PC-9 (cell line): ENCODE measurements around the gene RNF10. TPM values are rescaled to one million over a fixed set of nuclear protein-coding genes. Genes with fewer than 3 reads are reported as not detected.

Source experiments
- BruUV-seq: library from RNA; stranded (reverse); fragments of 400-500 nt; replicated peaks from 2 replicates; lab custom pipeline; 2021; lab: Mats Ljungman, UMichigan
- CTCF ChIA-PET: fragments of 300-600 bp; sonication (Branson Sonifier 250); formaldehyde crosslinking; loops from one replicate; lab custom pipeline; 2022; ENCODE audit warnings: antibody characterized with exemption; lab: Charles Lee
- POLR2A ChIA-PET: fragments of 300-600 bp; sonication (Branson Sonifier 250); formaldehyde crosslinking; loops from one replicate; lab custom pipeline; 2022; ENCODE audit warnings: antibody characterized with exemption; ENCODE audit not compliant: unreplicated experiment; lab: Charles Lee
- DNase-seq, 2 experiments: peaks; one replicate each; pipeline versions ENCODE4 v3.0.0 to v3.0.0-alpha.2; 2015 to 2022; ENCODE audit warnings: mixed read lengths in 1 of 2
- H2AFZ ChIP-seq: fragments of 200-600 bp; sonication (generic); 2 replicates; pipeline ENCODE4 v1.8.1; 2017; ENCODE audit warnings: antibody characterized with exemption
- H3F3A ChIP-seq: fragments of 200-600 bp; sonication (generic); 2 replicates; pipeline ENCODE4 v1.8.1; 2017; ENCODE audit warnings: antibody characterized with exemption, mild to moderate bottlenecking, low read depth; ENCODE audit not compliant: insufficient read depth
- H3K27ac ChIP-seq: fragments of 200-600 bp; sonication (generic); 2 replicates; pipeline ENCODE4 v1.6.1; 2016; ENCODE audit warnings: mixed run types
- H3K27me3 ChIP-seq: fragments of 200-600 bp; sonication (generic); 2 replicates; pipeline ENCODE4 v1.6.1; 2016; ENCODE audit warnings: low read depth, mixed run types; ENCODE audit not compliant: insufficient read depth
- H3K36me3 ChIP-seq: fragments of 200-600 bp; sonication (generic); 2 replicates; pipeline ENCODE4 v1.6.1; 2016; ENCODE audit warnings: low read depth, mixed run types
- H3K4me1 ChIP-seq: fragments of 200-600 bp; sonication (generic); replicated peaks from 2 replicates; pipeline ENCODE4 v1.6.1; 2016; ENCODE audit warnings: mixed run types; ENCODE audit not compliant: insufficient read depth
- H3K4me2 ChIP-seq: fragments of 200-600 bp; sonication (generic); 2 replicates; pipeline ENCODE4 v1.6.1; 2017; ENCODE audit warnings: mixed run types
- H3K4me3 ChIP-seq: fragments of 200-600 bp; sonication (generic); 2 replicates; pipeline ENCODE4 v1.6.1; 2016; ENCODE audit warnings: mixed run types
- H3K79me2 ChIP-seq: fragments of 200-600 bp; sonication (generic); 2 replicates; pipeline ENCODE4 v1.6.1; 2017; ENCODE audit warnings: low read depth, mixed run types
- H3K9me2 ChIP-seq: fragments of 200-600 bp; sonication (generic); 2 replicates; pipeline ENCODE4 v1.8.1; 2017; ENCODE audit warnings: mild to moderate bottlenecking; ENCODE audit not compliant: insufficient read depth
- H3K9me3 ChIP-seq: fragments of 200-600 bp; sonication (generic); 2 replicates; pipeline ENCODE4 v1.8.1; 2016; ENCODE audit warnings: low read depth; ENCODE audit not compliant: insufficient read depth
- H4K20me1 ChIP-seq: fragments of 200-600 bp; sonication (generic); 2 replicates; pipeline ENCODE4 v1.8.1; 2017; ENCODE audit not compliant: insufficient read depth
- CTCF ChIP-seq: fragments of 200-600 bp; sonication (generic); conservative IDR thresholded peaks from 2 replicates; pipeline ENCODE4 v1.6.1; 2017; ENCODE audit warnings: mixed run types, antibody characterized with exemption, mild to moderate bottlenecking, moderate library complexity
- EZH2 ChIP-seq: fragments of 200-600 bp; sonication (generic); IDR thresholded peaks from 2 replicates; pipeline ENCODE4 v1.8.0; 2017; ENCODE audit warnings: antibody characterized with exemption, low read depth
- intact Hi-C: fragments of 100-400 bp; cut with micrococcal nuclease; formaldehyde crosslinking; loops from one replicate; pipeline ENCODE4 v1.10.0; 2022; ENCODE audit not compliant: unreplicated experiment
- total RNA-seq: library from RNA; stranded (reverse); gene quantifications from 2 replicates; pipeline ENCODE4 v1.2.3, GENCODE V29; 2021

Gene RNF10
- total RNA-seq, 1 experiment from 2014 or later, result 196 TPM

GRCh38 chr12:120562906-120563305 lies 28.8 kb downstream of the RNF10 start:
- TF ChIP-seq EZH2, result no peak
- TF ChIP-seq CTCF, result no peak
- no peaks in the 10 kb centered on the region for H3K9me3 ChIP-seq
- no peak overlapping the region for H3K27ac ChIP-seq
- H3K4me2 ChIP-seq, result no peak overlapping the region
- no peak overlapping the region for H2AFZ ChIP-seq
- DNase-seq, result no peak
- no peaks in the 10 kb centered on the region for H3K79me2 ChIP-seq
- ChIA-PET CTCF (interaction anchor here (0.6 kb wide), 1 partner anchor 936 kb away, joined by 9 read pairs; no protein-coding TSS in a partner anchor), POLR2A (no interaction called here)
- BruUV-seq, result no TSS peak
- H3K9me2 ChIP-seq, result no peaks in the 10 kb centered on the region
- no peak overlapping the region for H3K4me3 ChIP-seq
- no peaks in the 10 kb centered on the region for H3K27me3 ChIP-seq
- H3K36me3 ChIP-seq, result peaks cover 33% of the 10 kb centered on the region
- H3K4me1 ChIP-seq, result no peaks in the 10 kb centered on the region
- intact Hi-C loops, result no loop called here
- 0 out of 2 replicates have a peak, but pooled peaks cover 9% of the 10 kb centered on the region for H4K20me1 ChIP-seq
- no peaks in the 10 kb centered on the region for H3F3A ChIP-seq

GRCh38 chr12:120563495-120563894 lies 29.3 kb downstream of the RNF10 start:
- DNase-seq, result no peak
- Histone ChIP-seq H3K4me1 (no peaks in the 10 kb centered on the region), H3K4me2 (no peak overlapping the region), H4K20me1 (0 out of 2 replicates have a peak, but pooled peaks cover 9% of the 10 kb centered on the region), H3K9me3 (no peaks in the 10 kb centered on the region), H3K9me2 (no peaks in the 10 kb centered on the region), H3K27me3 (no peaks in the 10 kb centered on the region), H3F3A (no peaks in the 10 kb centered on the region), H3K4me3 (no peak overlapping the region), H3K36me3 (peaks cover 31% of the 10 kb centered on the region), H3K79me2 (no peaks in the 10 kb centered on the region), H2AFZ (no peak overlapping the region), H3K27ac (no peak overlapping the region)
- CTCF ChIA-PET, result interaction anchor here (0.6 kb wide), 1 partner anchor 936 kb away, joined by 9 read pairs; no protein-coding TSS in a partner anchor
- no TSS peak for BruUV-seq
- intact Hi-C loops, result no loop called here
- POLR2A ChIA-PET, result no interaction called here
- TF ChIP-seq CTCF, result no peak

- peaks cover 6% of the 10 kb centered on the region; the same call in 1 of the 2 replicates for H3F3A ChIP-seq
- no peak overlapping the region for H2AFZ ChIP-seq
- H3K4me3 ChIP-seq, result no peak overlapping the region
- DNase-seq, result no peak
- peaks cover 21% of the 10 kb centered on the region for H3K36me3 ChIP-seq
- ChIA-PET CTCF (no interaction called here), POLR2A (no interaction called here)
- no peak overlapping the region for H3K4me2 ChIP-seq
- intact Hi-C loops, result no loop called here
- TF ChIP-seq CTCF (no peak), EZH2 (no peak)
- no TSS peak for BruUV-seq
- H3K9me3 ChIP-seq, result no peaks in the 10 kb centered on the region
- H3K9me2 ChIP-seq, result no peaks in the 10 kb centered on the region
- H3K79me2 ChIP-seq, result no peaks in the 10 kb centered on the region
- H3K4me1 ChIP-seq, result no peaks in the 10 kb centered on the region
- no peaks in the 10 kb centered on the region for H3K27me3 ChIP-seq
- H4K20me1 ChIP-seq, result peaks cover 6% of the 10 kb centered on the region; the same call in 1 of the 2 replicates
- H3K27ac ChIP-seq, result no peak overlapping the region
Observed at GRCh38 chr12:120571299-120571698, 37.1 kb downstream of the RNF10 start.
